ENCODE data around the gene DEDD.

GRCh38 chr1:161084597-161084988, 47.9 kb downstream of the DEDD start:
- no peak for TF ChIP-seq CTCF (IDR thresholded peaks at IDR 0.05)
- TF ChIP-seq ZFX (IDR thresholded peaks at IDR 0.05; ENCODE audit: borderline replicate concordance), result no peak
